Heart right ventricle (tissue), 16 donors: Measurements from ENCODE around the gene HOXB13. TPM values are rescaled to one million over a fixed set of nuclear protein-coding genes. Genes with fewer than 3 reads are reported as not detected.

ENCODE experiments used
- ATAC-seq, 8 donors: fragments of 200-7000 bp; cut with Tn5 transposase; one replicate each; pipeline ENCODE4 v1.9.1; 2020; ENCODE audit warnings: mild to moderate bottlenecking in 8 of 8, moderate library complexity in 8 of 8, moderate number of reproducible peaks in 1 of 8
- DNase-seq, 2 donors: peaks; one replicate each; pipeline ENCODE4 v3.0.0-alpha.2; 2020
- H3K27ac ChIP-seq, 10 donors: fragments of 200-600 bp; sonication (generic) in 2 of 10; one replicate each; pipeline versions ENCODE4 v1.5.0 to v1.8.0; 2020 to 2022; ENCODE audit warnings: mild to moderate bottlenecking in 3 of 10
- H3K27me3 ChIP-seq, 7 donors: fragments of 200-600 bp; one replicate each; pipeline ENCODE4 v1.8.0; 2021 to 2022; ENCODE audit warnings: mild to moderate bottlenecking in 2 of 7
- H3K36me3 ChIP-seq, 9 donors: fragments of 200-600 bp; sonication (generic) in 1 of 9; one replicate each; pipeline versions ENCODE4 v1.5.0 to v1.8.0; 2020 to 2022; ENCODE audit warnings: mild to moderate bottlenecking in 2 of 9
- H3K4me1 ChIP-seq, 9 donors: fragments of 200-600 bp; sonication (generic) in 1 of 9; one replicate each; pipeline versions ENCODE4 v1.5.0 to v1.8.0; 2020 to 2022; ENCODE audit warnings: mild to moderate bottlenecking in 4 of 9
- H3K4me3 ChIP-seq, 10 donors: fragments of 200-600 bp; sonication (generic) in 2 of 10; one replicate each; pipeline versions ENCODE4 v1.5.0 to v1.8.0; 2020 to 2022; ENCODE audit warnings: mild to moderate bottlenecking in 7 of 10, moderate library complexity in 2 of 10
- H3K9me3 ChIP-seq, 11 donors: fragments of 200-600 bp in 10 of 11; sonication (generic) in 2 of 11; one replicate each; pipeline versions ENCODE4 v1.5.0 to v1.8.0; 2013 to 2022; ENCODE audit warnings: mild to moderate bottlenecking in 2 of 11, control low read depth in 1 of 11, moderate library complexity in 1 of 11
- CTCF ChIP-seq, 9 donors: fragments of 200-600 bp; sonication (generic) in 2 of 9; IDR thresholded peaks; one replicate each; pipeline versions ENCODE4 v1.5.0 to v1.8.0; 2021 to 2022; ENCODE audit warnings: antibody characterized with exemption in 9 of 9, mild to moderate bottlenecking in 5 of 9, moderate library complexity in 1 of 9
- WGBS, 2 donors: extraction: QIAGEN DNeasy Blood & Tissue Kit; methylation state at CpG; one replicate each; pipeline ENCODE4 v1.1.7; 2013; ENCODE audit warnings: inconsistent platforms in 1 of 2; 5-methylcytosine and 5-hydroxymethylcytosine counted together
- intact Hi-C, 10 donors: fragments of 100-400 bp; cut with DNase I; formaldehyde crosslinking; loops; one replicate each; pipeline versions ENCODE4 v1.11.1 to v1.14.2; 2022
- polyA plus RNA-seq, 2 donors: library from polyadenylated mRNA; stranded (reverse); fragments of 200-250 nt; gene quantifications; one replicate each; pipeline ENCODE4 v1.2.3, GENCODE V29; 2013
- total RNA-seq, 10 donors: library from RNA; stranded (reverse); fragmentation: NEBNext Ultra II Directional in 3 of 10; extraction: Animal tissue kit (Norgen Biotek cat#: 25700) in 3 of 10; gene quantifications; one replicate each; pipeline versions ENCODE4 v1.2.1 to v1.2.4, GENCODE V29; 2021 to 2023
- donor health status: Arrhythmogenic right ventricular cardiomyopathy.
- donor health status: ischemic (EF 13 %, LVEDD 7.1; RV severe dilation, severe dysfunction).
- donor health status: healthy with polysubstance abuse.
- donor health status: DM: no; HTN: yes; CAD: no.
- donor health status: DM: no; HTN: no; CAD: no.
- donor health status: ischemic (EF 25% LVEDD 6.9; RV normal size, moderate dysfunction).
- donor health status: ischemic (EF 25% LVEDD 5.7; RV mildly dilated, moderate dysfunction).
- donor health status: healthy.
- donor health status: DM: yes; HTN: yes; CAD: no.
- donor health status: Ischemic cardiomyopathy.
- donor health status: ischemic (EF 35%, LVEDD 5.7; RV mildly dilated, moderate dysfunction).
- donor health status: nonischemic (EF 11% LVEDD 7.7; RV severe dilation, severe dysfunction).
- donor health status: DM: yes; HTN: yes; CAD: no.
- donor health status: PGD.
- donor health status: ischemic (EF 29% LVEDD 5.4; RV normal size, mild dysfunction).
- donor health status: nonischemic (EF 23%, LVEDD 6.1; RV moderate dilation, normal function).

The HOXB13 gene
- total and polyA plus RNA-seq, 12 donors: not detected

- intact Hi-C loops: no loop called here
- DNase-seq (no peak), ATAC-seq (no peak)
- Histone ChIP-seq H3K36me3 (no peaks in the 10 kb centered on the region), H3K27me3 (peaks cover 32 to 100% (median 99%) of the 10 kb centered on the region in 7 donors), H3K4me3 (no peak overlapping the region), H3K4me1 (peaks cover 0 to 8% (median 0%) of the 10 kb centered on the region in 9 donors), H3K9me3 (no peaks in the 10 kb centered on the region), H3K27ac (no peak overlapping the region)
- 3 to 6% methylated on average over 53 of the region's 53 CpGs for WGBS, 2 donors
- no peak for TF ChIP-seq CTCF (IDR thresholded peaks at IDR 0.05)
Observed at GRCh38 chr17:48747445-48748363, 19.2 kb upstream of the HOXB13 start.

DNA sequence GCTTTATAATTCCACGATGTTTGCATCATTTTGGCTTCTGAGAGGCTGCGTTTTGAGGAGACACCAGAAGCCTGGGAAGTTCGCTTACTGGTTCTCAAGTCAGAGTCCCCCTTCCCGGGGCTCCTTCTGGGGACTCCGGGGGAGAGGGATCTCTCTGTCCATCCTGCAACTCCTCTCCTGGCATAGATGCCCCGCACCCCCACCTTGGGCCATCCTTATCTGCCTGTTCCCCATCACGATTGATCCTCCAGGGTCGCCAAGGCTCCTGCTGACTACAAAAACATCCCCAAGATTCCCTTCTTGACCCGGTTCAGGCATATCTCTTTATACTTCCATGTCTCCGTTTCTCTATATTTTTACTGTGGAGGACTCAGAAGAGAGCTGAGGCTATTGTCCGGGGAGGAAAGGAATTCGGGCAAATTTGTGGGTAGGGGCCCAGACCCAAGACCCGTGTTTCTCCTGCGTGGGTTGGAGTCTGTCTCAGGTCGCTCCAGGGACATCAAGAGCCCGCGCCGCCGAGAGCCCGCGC lies 18.4 kb upstream of the HOXB13 start:
- DNase-seq (no peak), ATAC-seq (no peak)
- H3K27ac ChIP-seq: no peak overlapping the region
- H3K4me3 ChIP-seq: no peak overlapping the region
- no peaks in the 10 kb centered on the region for H3K36me3 ChIP-seq
- intact Hi-C loops: no loop called here
- TF ChIP-seq CTCF (IDR thresholded peaks at IDR 0.05): no peak
- H3K9me3 ChIP-seq: no peaks in the 10 kb centered on the region
- 1 to 3% methylated on average over 21 of the region's 21 CpGs for WGBS, 2 donors
- H3K4me1 ChIP-seq: peaks cover 0 to 8% (median 0%) of the 10 kb centered on the region in 9 donors
- peaks cover 25 to 100% (median 99%) of the 10 kb centered on the region in 7 donors for H3K27me3 ChIP-seq

DNA sequence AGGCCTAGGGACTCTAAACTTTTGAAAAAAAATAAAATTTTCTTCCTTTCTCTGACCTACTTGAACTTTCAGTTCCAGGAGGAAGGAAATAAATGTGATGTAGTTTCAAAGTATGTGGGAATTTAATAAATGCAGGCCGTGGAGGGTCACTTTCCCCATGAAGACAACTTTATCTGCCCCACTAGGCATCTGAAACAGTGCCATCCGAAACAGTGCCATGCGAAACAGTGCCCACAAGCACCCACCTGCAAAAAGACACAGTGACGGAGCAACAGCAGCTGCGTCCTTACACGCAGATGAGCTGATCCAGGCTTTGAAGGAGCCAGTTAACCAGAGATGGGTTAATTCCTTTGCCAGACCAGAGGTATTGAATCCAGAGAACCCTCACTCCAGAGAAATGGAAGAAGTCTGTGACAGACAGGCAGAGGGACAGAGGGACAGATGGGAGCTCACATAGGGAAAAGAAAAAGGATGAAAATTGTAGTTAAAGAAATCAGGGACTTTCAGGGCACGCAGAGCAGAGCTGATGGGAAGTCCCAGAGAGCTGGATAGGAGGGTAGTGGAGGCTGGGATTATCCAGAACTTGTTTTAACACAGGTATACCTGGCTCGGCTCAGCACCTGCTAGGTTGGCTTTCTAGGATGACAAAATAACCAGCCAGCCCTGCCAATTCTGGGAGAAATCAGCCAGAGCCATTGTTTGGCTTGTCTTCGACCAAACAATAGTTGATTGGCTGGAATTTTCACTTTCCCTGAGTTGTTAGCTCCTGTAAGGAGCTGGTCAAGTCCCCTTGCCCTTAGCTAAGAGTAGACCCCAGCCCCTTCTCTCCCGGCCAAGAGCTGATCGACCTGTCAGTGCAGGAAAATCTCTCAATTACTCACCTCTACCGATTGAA lies 17.1 kb upstream of the HOXB13 start:
- peaks cover 0 to 8% (median 0%) of the 10 kb centered on the region in 9 donors for H3K4me1 ChIP-seq
- H3K27ac ChIP-seq: no peak overlapping the region
- no peak for TF ChIP-seq CTCF (IDR thresholded peaks at IDR 0.05)
- no peaks in the 10 kb centered on the region for H3K9me3 ChIP-seq
- ATAC-seq (no peak), DNase-seq (no peak)
- WGBS, 2 donors: 12 to 13% methylated on average over 12 of the region's 12 CpGs
- no peak overlapping the region for H3K4me3 ChIP-seq
- intact Hi-C loops: no loop called here
- H3K27me3 ChIP-seq: peaks cover 25 to 100% (median 99%) of the 10 kb centered on the region in 7 donors
- no peaks in the 10 kb centered on the region for H3K36me3 ChIP-seq

DNA sequence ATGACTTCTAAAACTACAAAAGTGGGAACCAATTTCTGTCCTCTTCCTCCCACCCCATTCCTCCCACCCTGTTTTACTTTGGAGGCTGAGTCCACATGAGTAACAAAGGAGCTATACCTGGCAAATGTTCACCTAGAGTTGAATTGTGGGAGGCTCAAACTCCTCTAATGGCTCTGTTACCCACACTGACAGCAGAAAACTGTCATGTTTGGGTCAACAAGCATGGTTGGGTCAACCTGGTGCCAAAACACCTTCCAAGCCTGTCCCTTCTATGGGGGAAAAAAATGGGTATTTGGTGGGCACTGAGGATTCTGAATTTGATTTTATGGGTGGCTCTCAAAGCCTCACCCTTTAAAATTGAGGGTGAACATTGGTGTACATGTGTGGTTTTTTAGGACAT lies 12.0 kb upstream of the HOXB13 start:
- intact Hi-C loops: no loop called here
- ATAC-seq: no peak
- no peak for DNase-seq
- Histone ChIP-seq H3K36me3 (no peaks in the 10 kb centered on the region), H3K4me3 (no peak overlapping the region), H3K4me1 (peaks cover 0 to 6% (median 0%) of the 10 kb centered on the region in 9 donors), H3K9me3 (no peaks in the 10 kb centered on the region), H3K27ac (no peak overlapping the region), H3K27me3 (peaks cover 28 to 100% (median 100%) of the 10 kb centered on the region in 7 donors)
- no peak for TF ChIP-seq CTCF (IDR thresholded peaks at IDR 0.05)
